Smooth muscle cell of the coronary artery (primary cell): ENCODE results near the gene LARP7. TPM values are rescaled to one million over a fixed set of nuclear protein-coding genes. Genes with fewer than 3 reads are reported as not detected.

ENCODE experiments used
- total RNA-seq: library from RNA; depleted of rRNA; stranded (reverse); fragments of >200 nt; gene quantifications from 2 replicates; pipeline ENCODE4 v1.2.3, GENCODE V29; 2014; ENCODE audit warnings: low replicate concordance

Gene LARP7
- 11.5 and 25.9 TPM in 2 replicates for total RNA-seq

DNA sequence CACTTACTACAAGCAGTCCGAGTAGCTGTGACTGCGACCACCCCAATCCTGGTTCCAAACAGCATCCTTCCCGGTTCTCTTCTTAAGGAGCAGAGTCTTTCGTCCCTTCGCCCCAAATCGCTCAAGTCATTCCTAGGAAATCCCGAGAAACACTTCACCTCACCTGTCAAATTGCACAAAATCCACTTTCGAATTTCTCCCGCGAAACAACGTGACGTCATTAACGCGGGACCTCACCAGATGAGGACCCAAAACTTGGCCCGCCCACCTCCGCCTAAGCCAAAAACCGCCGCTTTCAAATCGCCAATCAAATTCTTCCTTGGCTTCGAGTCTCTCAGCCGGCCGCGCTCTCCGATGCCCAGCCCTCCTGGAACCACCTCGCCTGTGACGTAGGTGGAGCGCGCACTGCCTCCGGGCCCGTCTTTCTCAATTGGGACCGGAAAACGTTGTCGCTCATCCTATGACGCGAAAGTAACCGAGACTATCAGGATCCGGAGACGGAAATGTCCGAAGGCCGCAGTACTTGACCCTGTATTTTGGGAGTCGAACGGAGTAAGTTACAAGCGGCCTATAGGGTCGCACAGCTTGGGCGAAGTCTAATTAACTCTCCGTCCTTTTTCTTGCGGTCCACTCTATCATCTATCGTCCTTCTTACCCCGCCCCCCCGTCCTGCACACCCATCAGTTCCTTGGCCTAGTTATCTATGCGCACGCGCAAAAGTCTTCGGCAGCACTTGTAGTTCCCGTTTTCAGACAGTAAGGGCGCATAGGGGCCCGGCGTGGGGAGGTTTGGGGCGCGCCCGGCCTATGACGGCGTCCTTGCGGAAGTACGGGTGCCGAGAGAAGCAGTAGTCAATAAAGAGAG, at the start of gene LARP7, which contains the start of gene ZGRF1:
TSS of gene LARP7 (plus strand) at position 456 of the 864 bp plus-strand sequence. CDS start 7,527 bp downstream, outside the sequence.
TSS of gene ZGRF1 (minus strand) at position 222 of the 864 bp plus-strand sequence. CDS start 3,733 bp downstream, outside the sequence.

Other genes with a start within 250 kb of the LARP7 start
- gene NEUROG2, start 121.0 kb upstream of the LARP7 start, total RNA-seq: not detected in 2 replicates
- gene ZGRF1, start 234 bp upstream of the LARP7 start, total RNA-seq: 1.9 and 5.1 TPM in 2 replicates